ENCODE results near the gene GSTM5. TPM values are rescaled to one million over a fixed set of nuclear protein-coding genes. Genes with fewer than 3 reads are reported as not detected.

GSTM5 gene
- total RNA-seq, 1 donor from 2014 or later = 0.23 TPM

GRCh38 chr1:109714661-109715372 is 2.8 kb downstream of the GSTM5 start:
- Mint-ChIP-seq H3K4me1 (peaks cover 12% of the 10 kb centered on the region), H3K4me3 (no peak overlapping the region), H3K27ac (ENCODE audit: unreplicated experiment) (no peak overlapping the region), H3K27me3 (ENCODE audit: low read depth) (no peaks in the 10 kb centered on the region), H3K36me3 (ENCODE audit: low read depth) (no peaks in the 10 kb centered on the region), H3K9me3 (no peaks in the 10 kb centered on the region)
- TF ChIP-seq CTCF (conservative IDR thresholded peaks at IDR 0.05) = no peak
- DNase-seq (ENCODE audit: low read depth, low spot score) = no peak

GRCh38 chr1:109716121-109716520 is 4.1 kb downstream of the GSTM5 start:
- H3K4me1 Mint-ChIP-seq = peaks cover 12% of the 10 kb centered on the region
- DNase-seq (ENCODE audit: low read depth, low spot score) = no peak
- no peaks in the 10 kb centered on the region for H3K27me3 Mint-ChIP-seq (ENCODE audit: low read depth)
- no peaks in the 10 kb centered on the region for H3K36me3 Mint-ChIP-seq (ENCODE audit: low read depth)
- TF ChIP-seq CTCF (conservative IDR thresholded peaks at IDR 0.05) = no peak
- no peak overlapping the region for H3K4me3 Mint-ChIP-seq
- no peaks in the 10 kb centered on the region for H3K9me3 Mint-ChIP-seq
- H3K27ac Mint-ChIP-seq (ENCODE audit: unreplicated experiment) = no peak overlapping the region

GRCh38 chr1:109716570-109717090 is 4.6 kb downstream of the GSTM5 start:
- no peak overlapping the region for H3K4me3 Mint-ChIP-seq
- no peak overlapping the region for H3K27ac Mint-ChIP-seq (ENCODE audit: unreplicated experiment)
- H3K27me3 Mint-ChIP-seq (ENCODE audit: low read depth) = no peaks in the 10 kb centered on the region
- H3K4me1 Mint-ChIP-seq = peaks cover 12% of the 10 kb centered on the region
- DNase-seq (ENCODE audit: low read depth, low spot score) = no peak
- TF ChIP-seq CTCF (conservative IDR thresholded peaks at IDR 0.05) = no peak
- H3K36me3 Mint-ChIP-seq (ENCODE audit: low read depth) = no peaks in the 10 kb centered on the region
- H3K9me3 Mint-ChIP-seq = no peaks in the 10 kb centered on the region

- DNase-seq (ENCODE audit: low read depth, low spot score) = no peak
- H3K9me3 Mint-ChIP-seq = no peaks in the 10 kb centered on the region
- no peaks in the 10 kb centered on the region for H3K27me3 Mint-ChIP-seq (ENCODE audit: low read depth)
- H3K4me3 Mint-ChIP-seq = no peak overlapping the region
- TF ChIP-seq CTCF (conservative IDR thresholded peaks at IDR 0.05) = no peak
- no peaks in the 10 kb centered on the region for H3K36me3 Mint-ChIP-seq (ENCODE audit: low read depth)
- H3K27ac Mint-ChIP-seq (ENCODE audit: unreplicated experiment) = no peak overlapping the region
- H3K4me1 Mint-ChIP-seq = peaks cover 12% of the 10 kb centered on the region
These were observed 5.7 kb downstream of the GSTM5 start for GRCh38 chr1:109717729-109718128.

- no peak for TF ChIP-seq CTCF (conservative IDR thresholded peaks at IDR 0.05)
- H3K9me3 Mint-ChIP-seq = no peaks in the 10 kb centered on the region
- no peaks in the 10 kb centered on the region for H3K36me3 Mint-ChIP-seq (ENCODE audit: low read depth)
- H3K27me3 Mint-ChIP-seq (ENCODE audit: low read depth) = no peaks in the 10 kb centered on the region
- H3K4me1 Mint-ChIP-seq = peaks cover 12% of the 10 kb centered on the region
- H3K4me3 Mint-ChIP-seq = no peak overlapping the region
- H3K27ac Mint-ChIP-seq (ENCODE audit: unreplicated experiment) = no peak overlapping the region
- DNase-seq (ENCODE audit: low read depth, low spot score) = no peak
These were observed 6.4 kb downstream of the GSTM5 start for GRCh38 chr1:109718495-109718894.

Data from neural crest cell (in vitro differentiated cells).